Glutamatergic neuron (in vitro differentiated cells): ENCODE data around the gene CDCA8. TPM values are rescaled to one million over a fixed set of nuclear protein-coding genes. Genes with fewer than 3 reads are reported as not detected.

Experiments used
- DNase-seq: peaks from one replicate; pipeline ENCODE4 v3.0.0; 2022
- H3K27ac Mint-ChIP-seq: one replicate; pipeline ENCODE4 v1.8.0; 2020; ENCODE audit warnings: mild to moderate bottlenecking, mixed read lengths, inconsistent platforms; ENCODE audit not compliant: unreplicated experiment
- H3K27me3 Mint-ChIP-seq: one replicate; pipeline ENCODE4 v1.8.0; 2020; ENCODE audit warnings: mild to moderate bottlenecking, moderate library complexity, mixed read lengths, inconsistent platforms; ENCODE audit not compliant: unreplicated experiment
- H3K36me3 Mint-ChIP-seq: one replicate; pipeline ENCODE4 v1.8.0; 2020; ENCODE audit warnings: mild to moderate bottlenecking, mixed read lengths, inconsistent platforms; ENCODE audit not compliant: unreplicated experiment
- H3K4me1 Mint-ChIP-seq: one replicate; pipeline ENCODE4 v1.8.0; 2020; ENCODE audit warnings: mild to moderate bottlenecking, low read depth, mixed read lengths, inconsistent platforms; ENCODE audit not compliant: unreplicated experiment
- H3K4me3 Mint-ChIP-seq: one replicate; pipeline ENCODE4 v1.8.0; 2020; ENCODE audit warnings: mild to moderate bottlenecking, mixed read lengths, inconsistent platforms; ENCODE audit not compliant: unreplicated experiment
- H3K9me3 Mint-ChIP-seq: one replicate; pipeline ENCODE4 v1.8.0; 2020; ENCODE audit warnings: mild to moderate bottlenecking, moderate library complexity, mixed read lengths, inconsistent platforms; ENCODE audit not compliant: unreplicated experiment
- CTCF ChIP-seq: fragments of 200-600 bp; sonication (generic); IDR thresholded peaks from one replicate; pipeline ENCODE4 v1.5.0; 2021; ENCODE audit not compliant: partially characterized antibody, unreplicated experiment
- total RNA-seq: library from RNA; stranded (reverse); fragmentation: NEBNext Ultra II Directional; extraction: Animal tissue kit (Norgen Biotek cat#: 25700); gene quantifications from one replicate; pipeline ENCODE4 v1.2.1, GENCODE V29; 2021; ENCODE audit not compliant: unreplicated experiment

The CDCA8 gene
- total RNA-seq, 1 donor from 2014 or later: 10.4 TPM

GRCh38 chr1:37652976-37653375, 39.3 kb upstream of the CDCA8 start:
- TF ChIP-seq CTCF: no peak
- H3K36me3 Mint-ChIP-seq: no peaks in the 10 kb centered on the region
- H3K9me3 Mint-ChIP-seq: peaks cover 2% of the 10 kb centered on the region
- H3K27me3 Mint-ChIP-seq: peaks cover 7% of the 10 kb centered on the region
- H3K27ac Mint-ChIP-seq: no peak overlapping the region
- H3K4me1 Mint-ChIP-seq: no peaks in the 10 kb centered on the region
- DNase-seq: no peak
- H3K4me3 Mint-ChIP-seq: no peak overlapping the region

- no peak for DNase-seq
- TF ChIP-seq CTCF: no peak
- Mint-ChIP-seq H3K36me3 (no peaks in the 10 kb centered on the region), H3K4me1 (no peaks in the 10 kb centered on the region), H3K4me3 (no peak overlapping the region), H3K9me3 (peaks cover 2% of the 10 kb centered on the region), H3K27ac (no peak overlapping the region), H3K27me3 (peaks cover 5% of the 10 kb centered on the region)
These were observed 38.4 kb upstream of the CDCA8 start for GRCh38 chr1:37653906-37654305.

- no peak for TF ChIP-seq CTCF
- no peak for DNase-seq
- H3K36me3 Mint-ChIP-seq: no peaks in the 10 kb centered on the region
- H3K9me3 Mint-ChIP-seq: peaks cover 2% of the 10 kb centered on the region
- peaks cover 9% of the 10 kb centered on the region for H3K27me3 Mint-ChIP-seq
- no peak overlapping the region for H3K27ac Mint-ChIP-seq
- H3K4me3 Mint-ChIP-seq: no peak overlapping the region
- no peaks in the 10 kb centered on the region for H3K4me1 Mint-ChIP-seq
These were observed 37.0 kb upstream of the CDCA8 start for GRCh38 chr1:37655274-37655673.

GRCh38 chr1:37656026-37656425, 36.3 kb upstream of the CDCA8 start:
- no peak for TF ChIP-seq CTCF
- peaks cover 2% of the 10 kb centered on the region for H3K9me3 Mint-ChIP-seq
- H3K27ac Mint-ChIP-seq: no peak overlapping the region
- H3K36me3 Mint-ChIP-seq: no peaks in the 10 kb centered on the region
- peaks cover 10% of the 10 kb centered on the region for H3K27me3 Mint-ChIP-seq
- H3K4me3 Mint-ChIP-seq: no peak overlapping the region
- no peaks in the 10 kb centered on the region for H3K4me1 Mint-ChIP-seq
- DNase-seq: no peak

- Mint-ChIP-seq H3K27me3 (peaks cover 10% of the 10 kb centered on the region), H3K27ac (no peak overlapping the region), H3K36me3 (no peaks in the 10 kb centered on the region), H3K4me3 (no peak overlapping the region), H3K4me1 (no peaks in the 10 kb centered on the region), H3K9me3 (peaks cover 4% of the 10 kb centered on the region)
- TF ChIP-seq CTCF: no peak
- DNase-seq: no peak
These were observed 35.4 kb upstream of the CDCA8 start for GRCh38 chr1:37656881-37657280.
